Naive thymus-derived CD4-positive, alpha-beta T cell (primary cell): ENCODE data around the gene AP2S1. TPM values are rescaled to one million over a fixed set of nuclear protein-coding genes. Genes with fewer than 3 reads are reported as not detected.
"Not testable (repeated sequence)": the region's sequence is repeated elsewhere in the genome, so short reads cannot be mapped to it uniquely, and the experiment has no call there.

Source experiments
- ATAC-seq: fragments of 150-1000 bp; cut with Tn5 transposase; 2 replicates; pipeline ENCODE4 v1.10.0; 2021; ENCODE audit warnings: mild to moderate bottlenecking, moderate library complexity
- CTCF ChIA-PET: fragments of 350-600 bp; sonication (Branson Sonifier 250); formaldehyde crosslinking; loops from one replicate; lab custom pipeline; 2021; ENCODE audit warnings: antibody characterized with exemption; lab: Charles Lee
- POLR2A ChIA-PET: fragments of 350-600 bp; sonication (Branson Sonifier 250); formaldehyde crosslinking; loops from one replicate; lab custom pipeline; 2021; ENCODE audit warnings: antibody characterized with exemption, inconsistent platforms; lab: Charles Lee
- DNase-seq, 9 donors: peaks; one replicate each; pipeline versions ENCODE4 v3.0.0 to v3.0.0-alpha.2; 2020 to 2022; ENCODE audit warnings: mixed read lengths in 1 of 9
- H3K27ac ChIP-seq: one replicate; pipeline ENCODE4 v1.7.0; 2013; ENCODE audit warnings: mild to moderate bottlenecking, low read depth, low read length, moderate library complexity
- H3K27me3 ChIP-seq, 2 donors: one replicate each; pipeline ENCODE4 v1.7.0; 2013; ENCODE audit warnings: low read length in 2 of 2, mild to moderate bottlenecking in 2 of 2, moderate library complexity in 2 of 2; ENCODE audit not compliant: control insufficient read depth in 2 of 2, insufficient read depth in 2 of 2
- H3K36me3 ChIP-seq, 3 experiments: 1 replicate in 2 of 3; 2 replicates in 1 of 3; pipeline ENCODE4 v1.7.0; 2013; ENCODE audit warnings: low read length in 3 of 3, mild to moderate bottlenecking in 3 of 3, moderate library complexity in 1 of 3; ENCODE audit not compliant: insufficient read depth in 3 of 3, control insufficient read depth in 2 of 3
- H3K4me1 ChIP-seq, 2 donors: one replicate each; pipeline ENCODE4 v1.7.0; 2013; ENCODE audit warnings: low read length in 2 of 2, mild to moderate bottlenecking in 2 of 2, moderate library complexity in 1 of 2; ENCODE audit not compliant: control insufficient read depth in 2 of 2, insufficient read depth in 2 of 2
- H3K4me3 ChIP-seq: 2 replicates; pipeline ENCODE4 v1.7.0; 2013; ENCODE audit warnings: mild to moderate bottlenecking, low read length
- H3K9me3 ChIP-seq, 3 experiments: 1 replicate in 2 of 3; 2 replicates in 1 of 3; pipeline ENCODE4 v1.7.0; 2013; ENCODE audit warnings: low read length in 3 of 3; ENCODE audit not compliant: control insufficient read depth in 2 of 3
- H3K27ac Mint-ChIP-seq, 9 donors: one replicate each; pipeline ENCODE4 v1.8.0; 2020 to 2022; ENCODE audit warnings: mixed read lengths in 9 of 9, mild to moderate bottlenecking in 8 of 9, moderate library complexity in 5 of 9, inconsistent platforms in 2 of 9
- H3K27me3 Mint-ChIP-seq, 5 donors: one replicate each; pipeline ENCODE4 v1.8.0; 2021 to 2022; ENCODE audit warnings: mixed read lengths in 5 of 5, mild to moderate bottlenecking in 1 of 5
- H3K36me3 Mint-ChIP-seq, 5 donors: one replicate each; pipeline ENCODE4 v1.8.0; 2020 to 2022; ENCODE audit warnings: mixed read lengths in 5 of 5, mild to moderate bottlenecking in 3 of 5, inconsistent platforms in 1 of 5
- H3K4me1 Mint-ChIP-seq, 7 donors: one replicate each; pipeline ENCODE4 v1.8.0; 2020 to 2022; ENCODE audit warnings: mixed read lengths in 7 of 7, mild to moderate bottlenecking in 3 of 7, inconsistent platforms in 1 of 7
- H3K4me3 Mint-ChIP-seq, 10 donors: one replicate each; pipeline ENCODE4 v1.8.0; 2020 to 2022; ENCODE audit warnings: mild to moderate bottlenecking in 10 of 10, mixed read lengths in 10 of 10, moderate library complexity in 6 of 10, inconsistent platforms in 2 of 10
- H3K9me3 Mint-ChIP-seq, 11 donors: one replicate each; pipeline ENCODE4 v1.8.0; 2020 to 2022; ENCODE audit warnings: mixed read lengths in 11 of 11, mild to moderate bottlenecking in 4 of 11, inconsistent platforms in 1 of 11, moderate library complexity in 1 of 11
- intact Hi-C, 2 donors: fragments of 100-400 bp; cut with micrococcal nuclease; formaldehyde crosslinking; loops; one replicate each; pipeline ENCODE4 v1.15.1; 2023
- polyA plus RNA-seq, 2 donors: library from polyadenylated mRNA; unstranded; fragments of 300-500 nt; fragmentation: Illumina TruSeq; gene quantifications; one replicate each; pipeline ENCODE4 v1.2.3, GENCODE V29; 2021
- total RNA-seq, 6 experiments: library from RNA in 5 of 6; stranded (reverse) in 5 of 6; gene quantifications; 1 replicate in 5 of 6; 2 replicates in 1 of 6; pipeline ENCODE4 v1.2.3 and lab custom pipeline; 2021 to 2026

The AP2S1 gene
- total and polyA plus RNA-seq, 7 experiments from 2014 or later, result 34.4 to 116 (median 60.1) TPM

- DNase-seq, result no peak
- ATAC-seq, result no peak
- H3K27me3 ChIP-seq, result no peaks in the 10 kb centered on the region
- ChIA-PET POLR2A (no interaction called here), CTCF (no interaction called here)
- H3K4me1 ChIP-seq, result peaks cover 12 to 16% of the 10 kb centered on the region in 2 donors
- H3K27ac ChIP-seq, result no peak overlapping the region
- Mint-ChIP-seq H3K27ac (peak overlapping the region in 1 of 9 donors; percentile 26), H3K4me1 (peaks cover 7 to 24% (median 17%) of the 10 kb centered on the region in 7 donors), H3K36me3 (no peaks in the 10 kb centered on the region), H3K27me3 (peaks cover 0 to 2% (median 0%) of the 10 kb centered on the region in 5 donors), H3K9me3 (no peaks in the 10 kb centered on the region), H3K4me3 (peak overlapping the region in 1 of 10 donors; percentile 45)
- H3K4me3 ChIP-seq, result no peak overlapping the region
- no peaks in the 10 kb centered on the region for H3K9me3 ChIP-seq
- intact Hi-C loops, result no loop called here
- H3K36me3 ChIP-seq, result no peaks in the 10 kb centered on the region
Observed at GRCh38 chr19:46815833-46816627, 34.6 kb downstream of the AP2S1 start.

- Mint-ChIP-seq H3K27me3 (peaks cover 0 to 2% (median 0%) of the 10 kb centered on the region in 5 donors), H3K4me1 (peaks cover 0 to 2% (median 0%) of the 10 kb centered on the region in 7 donors), H3K9me3 (no peaks in the 10 kb centered on the region), H3K4me3 (no peak overlapping the region), H3K27ac (no peak overlapping the region), H3K36me3 (no peaks in the 10 kb centered on the region)
- no peaks in the 10 kb centered on the region for H3K36me3 ChIP-seq
- no peak overlapping the region for H3K27ac ChIP-seq
- ATAC-seq (no peak), DNase-seq (no peak)
- intact Hi-C loops, result no loop called here
- H3K4me3 ChIP-seq, result no peak overlapping the region
- no peaks in the 10 kb centered on the region for H3K4me1 ChIP-seq
- ChIA-PET POLR2A (no interaction called here), CTCF (interaction anchor here (1.3 kb wide), 1 partner anchor 26 kb away, joined by 3 read pairs; no protein-coding TSS in a partner anchor)
- no peaks in the 10 kb centered on the region for H3K9me3 ChIP-seq
- no peaks in the 10 kb centered on the region for H3K27me3 ChIP-seq
Observed at GRCh38 chr19:46813839-46814358, 36.7 kb downstream of the AP2S1 start.

- Mint-ChIP-seq H3K4me1 (no peaks in the 10 kb centered on the region), H3K27me3 (peaks cover 0 to 2% (median 0%) of the 10 kb centered on the region in 5 donors), H3K4me3 (no peak overlapping the region), H3K9me3 (no peaks in the 10 kb centered on the region), H3K27ac (peak overlapping the region in 2 of 9 donors; percentile 54 to 65), H3K36me3 (no peaks in the 10 kb centered on the region)
- Histone ChIP-seq H3K27me3 (no peaks in the 10 kb centered on the region), H3K36me3 (no peaks in the 10 kb centered on the region), H3K4me3 (no peak overlapping the region), H3K4me1 (no peaks in the 10 kb centered on the region), H3K27ac (no peak overlapping the region), H3K9me3 (no peaks in the 10 kb centered on the region)
- DNase-seq (no peak), ATAC-seq (no peak)
- intact Hi-C loops, result no loop called here
- ChIA-PET POLR2A (no interaction called here), CTCF (interaction anchor here (1.3 kb wide), 1 partner anchor 27 kb away, joined by 3 read pairs; no protein-coding TSS in a partner anchor)
Observed at GRCh38 chr19:46812977-46813838, 37.4 kb downstream of the AP2S1 start.

DNA sequence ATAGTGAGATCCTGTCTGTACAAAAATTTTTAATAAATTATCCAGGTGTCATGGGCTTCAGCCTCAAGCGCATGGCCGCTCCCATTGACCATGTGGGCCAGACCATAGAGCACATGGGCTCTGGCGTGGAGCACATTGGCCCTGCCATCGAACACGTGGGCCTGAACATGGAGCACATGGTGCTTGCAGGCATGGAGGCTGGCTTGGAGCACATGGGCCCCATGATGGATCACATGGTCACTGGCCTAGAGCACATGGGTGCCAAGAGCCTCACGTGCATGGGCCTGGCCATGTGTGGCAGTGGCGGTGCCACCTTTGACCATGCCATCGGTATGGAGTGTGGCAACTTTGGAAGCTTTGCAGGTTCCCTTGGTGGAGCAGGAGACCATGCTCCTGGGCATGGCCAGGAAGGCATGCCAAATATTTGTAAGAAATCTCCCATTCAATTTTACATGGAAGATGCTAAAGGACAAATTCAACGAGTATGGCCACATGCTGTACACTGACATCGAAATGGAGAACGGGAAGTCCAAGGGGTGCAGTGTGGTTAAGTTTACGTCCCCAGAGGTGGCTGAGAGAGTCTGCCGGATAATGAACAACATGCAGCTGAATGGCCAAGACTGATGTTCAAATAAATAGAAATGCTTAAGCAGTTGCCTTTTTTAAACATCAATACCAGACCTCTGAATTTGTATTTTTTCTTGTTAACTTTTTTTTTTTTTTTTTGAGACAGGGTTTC lies 40.9 kb downstream of the AP2S1 start:
- Histone ChIP-seq H3K4me1 (no peaks in the 10 kb centered on the region), H3K27ac (no peak overlapping the region), H3K9me3 (no peaks in the 10 kb centered on the region), H3K4me3 (no peak overlapping the region), H3K36me3 (no peaks in the 10 kb centered on the region), H3K27me3 (no peaks in the 10 kb centered on the region)
- H3K27me3 Mint-ChIP-seq, result no peaks in the 10 kb centered on the region
- no peaks in the 10 kb centered on the region for H3K36me3 Mint-ChIP-seq
- POLR2A ChIA-PET, result no interaction called here
- CTCF ChIA-PET, result no interaction called here
- no peak overlapping the region for H3K27ac Mint-ChIP-seq
- intact Hi-C loops, result no loop called here
- ATAC-seq, result no peak
- no peak overlapping the region for H3K4me3 Mint-ChIP-seq
- no peak for DNase-seq
- H3K9me3 Mint-ChIP-seq, result no peaks in the 10 kb centered on the region
- H3K4me1 Mint-ChIP-seq, result peaks cover 0 to 2% (median 0%) of the 10 kb centered on the region in 7 donors

GRCh38 chr19:46806656-46807055 lies 44.0 kb downstream of the AP2S1 start:
- Mint-ChIP-seq H3K4me3 (no peak overlapping the region), H3K27ac (peak overlapping the region in 1 of 9 donors; percentile 10), H3K27me3 (no peaks in the 10 kb centered on the region), H3K36me3 (no peaks in the 10 kb centered on the region), H3K4me1 (peaks cover 0 to 2% (median 0%) of the 10 kb centered on the region in 7 donors), H3K9me3 (no peaks in the 10 kb centered on the region)
- no peak overlapping the region for H3K4me3 ChIP-seq
- no peak for ATAC-seq
- no peak for DNase-seq
- H3K36me3 ChIP-seq, result no peaks in the 10 kb centered on the region
- H3K4me1 ChIP-seq, result no peaks in the 10 kb centered on the region
- no peaks in the 10 kb centered on the region for H3K27me3 ChIP-seq
- no peak overlapping the region for H3K27ac ChIP-seq
- H3K9me3 ChIP-seq, result no peaks in the 10 kb centered on the region
- ChIA-PET CTCF (interaction anchor here (1.0 kb wide), 1 partner anchor 33 kb away, joined by 3 read pairs; no protein-coding TSS in a partner anchor), POLR2A (no interaction called here)
- intact Hi-C loops, result no loop called here

DNA sequence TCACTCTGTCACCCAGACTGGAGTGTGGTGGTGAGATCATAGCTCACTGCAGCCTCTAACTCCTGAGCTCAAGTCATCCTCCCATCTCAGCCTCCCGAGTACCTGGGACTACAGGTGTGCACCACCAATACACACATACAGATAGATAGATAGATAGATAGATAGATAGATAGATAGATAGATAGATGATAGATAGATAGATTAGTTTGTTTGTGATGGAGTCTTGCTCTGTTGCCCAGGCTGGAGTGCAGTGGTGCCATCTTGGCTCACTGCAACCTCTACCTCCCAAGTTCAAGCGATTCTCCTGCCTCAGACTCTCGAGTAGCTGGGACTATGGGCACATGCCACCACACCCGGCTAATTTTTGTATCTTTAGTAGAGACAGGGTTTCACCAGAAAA lies 46.2 kb downstream of the AP2S1 start:
- POLR2A ChIA-PET, H3K27ac ChIP-seq, H3K4me1 ChIP-seq, H3K27ac Mint-ChIP-seq, ATAC-seq, H3K27me3 ChIP-seq, H3K9me3 Mint-ChIP-seq, DNase-seq, H3K4me1 Mint-ChIP-seq, H3K9me3 ChIP-seq, H3K27me3 Mint-ChIP-seq, H3K4me3 Mint-ChIP-seq, intact Hi-C loops, H3K36me3 Mint-ChIP-seq, H3K36me3 ChIP-seq, H3K4me3 ChIP-seq: not testable (repeated sequence)
- CTCF ChIA-PET, result interaction anchor here (0.6 to 1.2 kb wide), 3 partner anchors 8 to 62 kb away, joined by 3 to 5 read pairs (median 3); no protein-coding TSS in a partner anchor
